ENCODE data around the gene DOK1.

The DOK1 gene

GRCh38 chr2:74603282-74604000, 48.9 kb downstream of the DOK1 start:
- no peak for DNase-seq

DNA sequence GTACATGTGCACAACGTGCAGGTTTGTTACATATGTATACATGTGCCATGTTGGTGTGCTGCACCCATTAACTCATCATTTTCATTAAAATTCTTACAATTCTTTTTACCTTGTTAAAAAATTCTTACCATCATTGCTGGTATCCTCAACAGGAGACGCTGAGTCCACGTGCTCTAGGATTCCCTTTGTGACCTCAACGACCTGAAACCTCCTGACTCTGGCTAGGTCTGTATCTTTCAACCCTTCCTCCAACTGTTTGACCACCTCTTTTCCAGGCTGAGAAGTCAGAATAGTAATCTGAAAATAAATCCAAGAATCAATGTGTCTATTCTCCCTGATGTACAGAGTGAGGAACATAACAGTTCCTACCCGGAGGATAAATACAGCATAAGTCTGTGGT, 52.4 kb downstream of the DOK1 start:
- no peak for DNase-seq

Data from inflammatory macrophage treated with lipopolysaccharide for 4 hours (primary cell).